HepG2 (cell line): ENCODE data around the gene BTG1. TPM values are rescaled to one million over a fixed set of nuclear protein-coding genes. Genes with fewer than 3 reads are reported as not detected.

Source experiments
- KAT8 ChIP-seq: IDR thresholded peaks from 2 replicates; pipeline ENCODE4 v1.6.1; 2016; ENCODE audit warnings: missing genetic modification reagents, missing compliant biosample characterization
- NR2F6 ChIP-seq, 2 experiments: IDR thresholded peaks; 2 replicates each; pipeline ENCODE4 v1.6.1; 2016; ENCODE audit warnings: antibody characterized with exemption in 1 of 2, mild to moderate bottlenecking in 1 of 2
- PLRG1 ChIP-seq: fragments of 450-650 bp; conservative IDR thresholded peaks from 2 replicates; pipeline ENCODE4 v1.6.1; 2016
- SMAD3 ChIP-seq: sonication (generic); formaldehyde crosslinking; IDR thresholded peaks from 2 replicates; pipeline ENCODE4 v1.4.0; 2020; ENCODE audit warnings: missing genetic modification reagents
- SOX13 ChIP-seq, 3 experiments: fragments of 450-650 bp in 1 of 3; sonication (generic) in 1 of 3; formaldehyde crosslinking in 1 of 3; IDR thresholded peaks in 2 of 3; conservative IDR thresholded peaks in 1 of 3; 2 replicates each; pipeline versions ENCODE4 v1.5.0 to v1.6.1; 2016 to 2020; ENCODE audit warnings: antibody characterized with exemption in 1 of 3, mild to moderate bottlenecking in 1 of 3, missing compliant biosample characterization in 1 of 3, missing genetic modification reagents in 1 of 3, moderate library complexity in 1 of 3
- ZNF10 ChIP-seq: sonication (generic); formaldehyde crosslinking; IDR thresholded peaks from 2 replicates; pipeline ENCODE4 v1.4.0; 2020; ENCODE audit warnings: mild to moderate bottlenecking, low read depth, missing genetic modification reagents, borderline replicate concordance
- ZSCAN29 ChIP-seq: sonication (generic); formaldehyde crosslinking; conservative IDR thresholded peaks from 2 replicates; pipeline ENCODE4 v1.4.0; 2020; ENCODE audit warnings: mild to moderate bottlenecking, missing genetic modification reagents
- polyA plus RNA-seq, 8 experiments: library from polyadenylated mRNA; depleted of rRNA in 3 of 8; stranded (reverse) in 7 of 8; unstranded in 1 of 8; fragments of >200 nt; fragmentation: Illumina TruSeq in 4 of 8; extraction: Trizol in 4 of 8; gene quantifications; 2 replicates each; pipeline versions ENCODE4 v1.2.1 to v1.2.3, GENCODE V29; 2011 to 2016; ENCODE audit warnings: low read depth in 4 of 8, missing spikeins in 1 of 8, mixed read lengths in 1 of 8; ENCODE audit not compliant: insufficient read depth in 1 of 8
- total RNA-seq, 5 experiments: library from RNA; depleted of rRNA; stranded (reverse); fragments of >200 nt; fragmentation: Illumina TruSeq; extraction: Trizol; gene quantifications; 2 replicates each; pipeline ENCODE4 v1.2.3, GENCODE V29; 2016; ENCODE audit warnings: low read depth in 1 of 5
- TF ChIP-seq, protein P1 (sequence below), 2 experiments: fragments of 450-650 bp in 1 of 2; sonication (generic) in 1 of 2; formaldehyde crosslinking in 1 of 2; IDR thresholded peaks; 2 replicates each; pipeline versions ENCODE4 v1.6.1 to v1.8.0; 2016 to 2022; ENCODE audit warnings: antibody characterized with exemption in 1 of 2, mild to moderate bottlenecking in 1 of 2, missing genetic modification reagents in 1 of 2
- TF ChIP-seq, protein P2 (sequence below): sonication (generic); formaldehyde crosslinking; IDR thresholded peaks from 2 replicates; pipeline ENCODE4 v1.5.1; 2020; ENCODE audit warnings: mild to moderate bottlenecking, missing genetic modification reagents, borderline replicate concordance

The BTG1 gene
- total and polyA plus RNA-seq, 2 of the 13 experiments (the other 11 are each of a cell fraction or from before 2014, with no cell fraction given): 7.5 to 16.7 TPM

DNA sequence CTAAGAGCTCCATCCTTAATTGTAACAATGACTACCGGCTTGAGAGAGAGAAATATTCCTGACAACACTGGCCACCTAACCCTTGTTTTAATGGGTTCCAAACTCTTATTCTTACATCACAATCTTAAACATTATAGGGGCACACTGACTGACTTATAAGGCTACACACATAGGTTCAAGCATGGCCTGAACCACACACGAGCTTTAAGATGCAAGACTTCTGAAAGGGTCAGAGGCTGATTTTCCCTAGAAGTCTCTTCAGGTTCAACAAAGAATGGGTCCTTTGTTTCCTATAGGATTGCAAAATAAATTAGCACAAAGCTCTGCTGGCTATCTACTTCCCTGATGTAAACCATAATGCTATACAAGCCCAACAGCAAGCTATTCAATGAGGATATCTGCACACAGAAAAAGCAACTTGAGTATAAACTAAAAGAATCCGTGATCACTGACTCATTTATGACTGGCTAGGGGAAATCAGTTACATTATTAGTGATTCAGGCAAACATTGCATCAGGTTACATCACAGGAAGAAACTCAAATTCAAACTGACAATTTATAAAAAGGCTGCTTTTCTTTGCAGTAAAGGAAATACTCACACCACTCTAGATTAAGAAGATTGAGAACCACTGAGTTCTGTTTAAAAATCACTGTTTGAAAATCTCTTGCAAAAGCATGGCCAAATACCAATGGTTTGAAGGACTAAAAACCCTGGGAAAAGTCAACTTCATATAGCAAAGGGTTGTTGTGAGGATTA is 8.5 kb downstream of the BTG1 start (continued):
- TF ChIP-seq, protein P1, sequence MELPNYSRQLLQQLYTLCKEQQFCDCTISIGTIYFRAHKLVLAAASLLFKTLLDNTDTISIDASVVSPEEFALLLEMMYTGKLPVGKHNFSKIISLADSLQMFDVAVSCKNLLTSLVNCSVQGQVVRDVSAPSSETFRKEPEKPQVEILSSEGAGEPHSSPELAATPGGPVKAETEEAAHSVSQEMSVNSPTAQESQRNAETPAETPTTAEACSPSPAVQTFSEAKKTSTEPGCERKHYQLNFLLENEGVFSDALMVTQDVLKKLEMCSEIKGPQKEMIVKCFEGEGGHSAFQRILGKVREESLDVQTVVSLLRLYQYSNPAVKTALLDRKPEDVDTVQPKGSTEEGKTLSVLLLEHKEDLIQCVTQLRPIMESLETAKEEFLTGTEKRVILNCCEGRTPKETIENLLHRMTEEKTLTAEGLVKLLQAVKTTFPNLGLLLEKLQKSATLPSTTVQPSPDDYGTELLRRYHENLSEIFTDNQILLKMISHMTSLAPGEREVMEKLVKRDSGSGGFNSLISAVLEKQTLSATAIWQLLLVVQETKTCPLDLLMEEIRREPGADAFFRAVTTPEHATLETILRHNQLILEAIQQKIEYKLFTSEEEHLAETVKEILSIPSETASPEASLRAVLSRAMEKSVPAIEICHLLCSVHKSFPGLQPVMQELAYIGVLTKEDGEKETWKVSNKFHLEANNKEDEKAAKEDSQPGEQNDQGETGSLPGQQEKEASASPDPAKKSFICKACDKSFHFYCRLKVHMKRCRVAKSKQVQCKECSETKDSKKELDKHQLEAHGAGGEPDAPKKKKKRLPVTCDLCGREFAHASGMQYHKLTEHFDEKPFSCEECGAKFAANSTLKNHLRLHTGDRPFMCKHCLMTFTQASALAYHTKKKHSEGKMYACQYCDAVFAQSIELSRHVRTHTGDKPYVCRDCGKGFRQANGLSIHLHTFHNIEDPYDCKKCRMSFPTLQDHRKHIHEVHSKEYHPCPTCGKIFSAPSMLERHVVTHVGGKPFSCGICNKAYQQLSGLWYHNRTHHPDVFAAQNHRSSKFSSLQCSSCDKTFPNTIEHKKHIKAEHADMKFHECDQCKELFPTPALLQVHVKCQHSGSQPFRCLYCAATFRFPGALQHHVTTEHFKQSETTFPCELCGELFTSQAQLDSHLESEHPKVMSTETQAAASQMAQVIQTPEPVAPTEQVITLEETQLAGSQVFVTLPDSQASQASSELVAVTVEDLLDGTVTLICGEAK (IDR thresholded peaks at IDR 0.05): no peak
- TF ChIP-seq, protein P1 (CRISPR knock-in tag; IDR thresholded peaks at IDR 0.05): no peak
- no peak for TF ChIP-seq SOX13 (IDR thresholded peaks at IDR 0.05)
- peak in 1 of 2 experiments; percentile 79; a peak in 2 of 4 replicates for TF ChIP-seq SOX13 (CRISPR knock-in tag; conservative IDR thresholded peaks at IDR 0.05 in 1 of 2, IDR thresholded peaks at IDR 0.05 in 1 of 2)
- TF ChIP-seq ZSCAN29 (CRISPR knock-in tag): no peak
- 0 out of 2 replicates have a peak, but pooled peaks have one; percentile 28 for TF ChIP-seq NR2F6 (IDR thresholded peaks at IDR 0.05)
- no peak for TF ChIP-seq NR2F6 (CRISPR knock-in tag; IDR thresholded peaks at IDR 0.05)
- 0 out of 2 replicates have a peak, but pooled peaks have one; percentile 24 for TF ChIP-seq KAT8 (CRISPR knock-in tag)
- peak; percentile 32; the same call in 1 of the 2 replicates for TF ChIP-seq SMAD3 (CRISPR knock-in tag)
- no peak for TF ChIP-seq ZNF10 (CRISPR knock-in tag)
- TF ChIP-seq, protein P2, sequence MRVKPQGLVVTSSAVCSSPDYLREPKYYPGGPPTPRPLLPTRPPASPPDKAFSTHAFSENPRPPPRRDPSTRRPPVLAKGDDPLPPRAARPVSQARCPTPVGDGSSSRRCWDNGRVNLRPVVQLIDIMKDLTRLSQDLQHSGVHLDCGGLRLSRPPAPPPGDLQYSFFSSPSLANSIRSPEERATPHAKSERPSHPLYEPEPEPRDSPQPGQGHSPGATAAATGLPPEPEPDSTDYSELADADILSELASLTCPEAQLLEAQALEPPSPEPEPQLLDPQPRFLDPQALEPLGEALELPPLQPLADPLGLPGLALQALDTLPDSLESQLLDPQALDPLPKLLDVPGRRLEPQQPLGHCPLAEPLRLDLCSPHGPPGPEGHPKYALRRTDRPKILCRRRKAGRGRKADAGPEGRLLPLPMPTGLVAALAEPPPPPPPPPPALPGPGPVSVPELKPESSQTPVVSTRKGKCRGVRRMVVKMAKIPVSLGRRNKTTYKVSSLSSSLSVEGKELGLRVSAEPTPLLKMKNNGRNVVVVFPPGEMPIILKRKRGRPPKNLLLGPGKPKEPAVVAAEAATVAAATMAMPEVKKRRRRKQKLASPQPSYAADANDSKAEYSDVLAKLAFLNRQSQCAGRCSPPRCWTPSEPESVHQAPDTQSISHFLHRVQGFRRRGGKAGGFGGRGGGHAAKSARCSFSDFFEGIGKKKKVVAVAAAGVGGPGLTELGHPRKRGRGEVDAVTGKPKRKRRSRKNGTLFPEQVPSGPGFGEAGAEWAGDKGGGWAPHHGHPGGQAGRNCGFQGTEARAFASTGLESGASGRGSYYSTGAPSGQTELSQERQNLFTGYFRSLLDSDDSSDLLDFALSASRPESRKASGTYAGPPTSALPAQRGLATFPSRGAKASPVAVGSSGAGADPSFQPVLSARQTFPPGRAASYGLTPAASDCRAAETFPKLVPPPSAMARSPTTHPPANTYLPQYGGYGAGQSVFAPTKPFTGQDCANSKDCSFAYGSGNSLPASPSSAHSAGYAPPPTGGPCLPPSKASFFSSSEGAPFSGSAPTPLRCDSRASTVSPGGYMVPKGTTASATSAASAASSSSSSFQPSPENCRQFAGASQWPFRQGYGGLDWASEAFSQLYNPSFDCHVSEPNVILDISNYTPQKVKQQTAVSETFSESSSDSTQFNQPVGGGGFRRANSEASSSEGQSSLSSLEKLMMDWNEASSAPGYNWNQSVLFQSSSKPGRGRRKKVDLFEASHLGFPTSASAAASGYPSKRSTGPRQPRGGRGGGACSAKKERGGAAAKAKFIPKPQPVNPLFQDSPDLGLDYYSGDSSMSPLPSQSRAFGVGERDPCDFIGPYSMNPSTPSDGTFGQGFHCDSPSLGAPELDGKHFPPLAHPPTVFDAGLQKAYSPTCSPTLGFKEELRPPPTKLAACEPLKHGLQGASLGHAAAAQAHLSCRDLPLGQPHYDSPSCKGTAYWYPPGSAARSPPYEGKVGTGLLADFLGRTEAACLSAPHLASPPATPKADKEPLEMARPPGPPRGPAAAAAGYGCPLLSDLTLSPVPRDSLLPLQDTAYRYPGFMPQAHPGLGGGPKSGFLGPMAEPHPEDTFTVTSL: peak; percentile 32; the same call in 1 of the 2 replicates
- no peak for TF ChIP-seq PLRG1
